HepG2 (cell line): ENCODE data around the gene MTHFD1L. TPM values are rescaled to one million over a fixed set of nuclear protein-coding genes. Genes with fewer than 3 reads are reported as not detected.

ENCODE experiments used
- AKNA ChIP-seq: sonication (generic); formaldehyde crosslinking; IDR thresholded peaks from 2 replicates; pipeline ENCODE4 v1.4.0; 2020; ENCODE audit warnings: missing genetic modification reagents, borderline replicate concordance
- CSRNP2 ChIP-seq: sonication (generic); formaldehyde crosslinking; conservative IDR thresholded peaks from 2 replicates; pipeline ENCODE4 v1.8.0; 2022; ENCODE audit warnings: low read depth, missing genetic modification reagents
- DNMT3B ChIP-seq: conservative IDR thresholded peaks from 2 replicates; pipeline ENCODE4 v1.6.1; 2016; ENCODE audit warnings: missing biosample characterization, control low read depth
- ETV6 ChIP-seq: sonication (generic); formaldehyde crosslinking; conservative IDR thresholded peaks from 2 replicates; pipeline ENCODE4 v1.4.0; 2020; ENCODE audit warnings: missing genetic modification reagents
- FIP1L1 ChIP-seq: fragments of 200-400 bp; formaldehyde crosslinking; IDR thresholded peaks from 2 replicates; pipeline ENCODE4 v1.6.1; 2018; ENCODE audit warnings: low read depth, mild to moderate bottlenecking, low read length, moderate library complexity, borderline replicate concordance; ENCODE audit not compliant: insufficient read depth
- FOXA1 ChIP-seq, 2 experiments: fragments of 450-650 bp in 1 of 2; sonication (generic) in 1 of 2; formaldehyde crosslinking in 1 of 2; IDR thresholded peaks; 2 replicates each; pipeline versions ENCODE4 v1.4.0 to v1.6.1; 2016 to 2020; ENCODE audit warnings: missing genetic modification reagents in 1 of 2
- JDP2 ChIP-seq: sonication (generic); formaldehyde crosslinking; IDR thresholded peaks from 2 replicates; pipeline ENCODE4 v1.8.1; 2022; ENCODE audit warnings: missing genetic modification reagents, borderline replicate concordance
- JUND ChIP-seq: sonication (generic); formaldehyde crosslinking; IDR thresholded peaks from 2 replicates; pipeline ENCODE4 v1.8.0; 2022; ENCODE audit warnings: mild to moderate bottlenecking, missing genetic modification reagents
- KDM1A ChIP-seq: IDR thresholded peaks from 2 replicates; pipeline ENCODE4 v1.6.1; 2016; ENCODE audit warnings: missing compliant biosample characterization
- MED8 ChIP-seq: sonication (generic); formaldehyde crosslinking; IDR thresholded peaks from 2 replicates; pipeline ENCODE4 v1.8.1; 2023; ENCODE audit warnings: mild to moderate bottlenecking, missing genetic modification reagents; ENCODE audit not compliant: insufficient replicate concordance
- ZC3H4 ChIP-seq: sonication (generic); formaldehyde crosslinking; IDR thresholded peaks from 2 replicates; pipeline ENCODE4 v1.4.0; 2020; ENCODE audit warnings: missing genetic modification reagents, borderline replicate concordance
- ZNF101 ChIP-seq: sonication (generic); formaldehyde crosslinking; IDR thresholded peaks from 2 replicates; pipeline ENCODE4 v1.4.0; 2020; ENCODE audit warnings: mild to moderate bottlenecking, low read depth, missing genetic modification reagents, borderline replicate concordance
- ZNF260 ChIP-seq: sonication (generic); formaldehyde crosslinking; IDR thresholded peaks from 2 replicates; pipeline ENCODE4 v1.4.0; 2020; ENCODE audit warnings: missing genetic modification reagents, low read depth, mild to moderate bottlenecking, borderline replicate concordance
- ZNF3 ChIP-seq: IDR thresholded peaks from 2 replicates; pipeline ENCODE4 v1.7.0; 2017; ENCODE audit warnings: inconsistent platforms
- ZNF567 ChIP-seq: sonication (generic); formaldehyde crosslinking; IDR thresholded peaks from 2 replicates; pipeline ENCODE4 v1.8.1; 2023; ENCODE audit warnings: mild to moderate bottlenecking, missing genetic modification reagents, borderline replicate concordance
- ZNF572 ChIP-seq: sonication (generic); formaldehyde crosslinking; IDR thresholded peaks from 2 replicates; pipeline ENCODE4 v1.5.1; 2020; ENCODE audit warnings: mild to moderate bottlenecking, missing genetic modification reagents
- ZNF800 ChIP-seq: sonication (generic); formaldehyde crosslinking; IDR thresholded peaks from 2 replicates; pipeline ENCODE4 v1.4.0; 2020; ENCODE audit warnings: missing genetic modification reagents
- polyA plus RNA-seq, 8 experiments: library from polyadenylated mRNA; depleted of rRNA in 3 of 8; stranded (reverse) in 7 of 8; unstranded in 1 of 8; fragments of >200 nt; fragmentation: Illumina TruSeq in 4 of 8; extraction: Trizol in 4 of 8; gene quantifications; 2 replicates each; pipeline versions ENCODE4 v1.2.1 to v1.2.3, GENCODE V29; 2011 to 2016; ENCODE audit warnings: low read depth in 4 of 8, missing spikeins in 1 of 8, mixed read lengths in 1 of 8; ENCODE audit not compliant: insufficient read depth in 1 of 8
- total RNA-seq, 5 experiments: library from RNA; depleted of rRNA; stranded (reverse); fragments of >200 nt; fragmentation: Illumina TruSeq; extraction: Trizol; gene quantifications; 2 replicates each; pipeline ENCODE4 v1.2.3, GENCODE V29; 2016; ENCODE audit warnings: low read depth in 1 of 5

Gene MTHFD1L
- total and polyA plus RNA-seq, 2 of the 13 experiments (the other 11 are each of a cell fraction or from before 2014, with no cell fraction given): 24.0 to 39.6 TPM

- TF ChIP-seq ZNF567 (peak; percentile 83; the same call in 1 of the 2 replicates), ZNF260 (CRISPR knock-in tag) (no peak), FOXA1 (IDR thresholded peaks at IDR 0.05) (no peak), FOXA1 (CRISPR knock-in tag; IDR thresholded peaks at IDR 0.05) (0 out of 2 replicates have a peak, but pooled peaks have one; percentile 7), KDM1A (CRISPR knock-in tag) (no peak), ZNF572 (CRISPR knock-in tag) (peak; percentile 77; the same call in 1 of the 2 replicates), AKNA (CRISPR knock-in tag) (peak; percentile 38; the same call in 1 of the 2 replicates), ETV6 (no peak; the same call in 1 of the 2 replicates), MED8 (CRISPR knock-in tag) (peak; percentile 77), DNMT3B (CRISPR knock-in tag) (no peak), ZNF800 (CRISPR knock-in tag) (no peak; the same call in 1 of the 2 replicates), CSRNP2 (CRISPR knock-in tag) (no peak), ZC3H4 (CRISPR knock-in tag) (peak; percentile 18; the same call in 1 of the 2 replicates), ZNF101 (CRISPR knock-in tag) (no peak), ZNF3 (CRISPR knock-in tag) (no peak), FIP1L1 (no peak), JDP2 (CRISPR knock-in tag) (no peak; the same call in 1 of the 2 replicates), JUND (peak; percentile 67)
Measured at GRCh38 chr6:150866147-150866990, 867 bp downstream of the MTHFD1L start (continued).
